NCI-H2171 (cell line): ENCODE measurements around the gene MLYCD.
"Not testable (repeated sequence)": the region's sequence is repeated elsewhere in the genome, so short reads cannot be mapped to it uniquely, and the experiment has no call there.

ENCODE experiments used
- DNase-seq: peaks from one replicate; lab custom pipeline; 2025; lab: John Stamatoyannopoulos, UW

Gene MLYCD

GRCh38 chr16:83940630-83941378 is 41.9 kb downstream of the MLYCD start:
- peak; percentile 90 for DNase-seq

- DNase-seq, result not testable (repeated sequence)
These were observed 42.6 kb downstream of the MLYCD start for GRCh38 chr16:83941546-83941945.

GRCh38 chr16:83942074-83942473 is 43.2 kb downstream of the MLYCD start:
- no peak for DNase-seq

- DNase-seq, result no peak
These were observed 44.0 kb downstream of the MLYCD start for GRCh38 chr16:83942815-83943515.

- DNase-seq, result no peak
These were observed 44.7 kb downstream of the MLYCD start for GRCh38 chr16:83943516-83944050.

GRCh38 chr16:83945587-83945986 is 46.7 kb downstream of the MLYCD start:
- no peak for DNase-seq

GRCh38 chr16:83946154-83946780 is 47.4 kb downstream of the MLYCD start:
- no peak for DNase-seq

- no peak for DNase-seq
These were observed 48.1 kb downstream of the MLYCD start for GRCh38 chr16:83946781-83947566.

- no peak for DNase-seq
These were observed 48.8 kb downstream of the MLYCD start for GRCh38 chr16:83947642-83948234.

GRCh38 chr16:83948914-83949723 is 50.2 kb downstream of the MLYCD start:
- no peak for DNase-seq

GRCh38 chr16:83949724-83950001 is 50.7 kb downstream of the MLYCD start:
- no peak for DNase-seq

- DNase-seq, result not testable (repeated sequence)
These were observed 52.0 kb downstream of the MLYCD start for GRCh38 chr16:83950862-83951399.

- no peak for DNase-seq
These were observed 52.6 kb downstream of the MLYCD start for GRCh38 chr16:83951544-83951943.

- no peak for DNase-seq
These were observed 53.6 kb downstream of the MLYCD start for GRCh38 chr16:83952587-83952939.

GRCh38 chr16:83952940-83953795 is 54.3 kb downstream of the MLYCD start, which contains the start of gene OSGIN1:
TSS of gene OSGIN1 (plus strand) at chr16:83953240. CDS start at chr16:83957672, 4,432 bp downstream.
- DNase-seq, result peak; percentile 68

- no peak for DNase-seq
These were observed 55.1 kb downstream of the MLYCD start for GRCh38 chr16:83953796-83954576.

GRCh38 chr16:83954577-83955016 is 55.7 kb downstream of the MLYCD start:
- DNase-seq, result no peak

- DNase-seq, result no peak
These were observed 56.6 kb downstream of the MLYCD start for GRCh38 chr16:83955218-83956130.
